NCI-H2029 treated with DMSO at 0.1 percent for 48 hours (cell line): Measurements from ENCODE around the gene ZFYVE21.

ENCODE experiments used
- DNase-seq: peaks from one replicate; lab custom pipeline; 2025; lab: John Stamatoyannopoulos, UW

The ZFYVE21 gene

GRCh38 chr14:103705504-103706284, 9.9 kb upstream of the ZFYVE21 start:
- no peak for DNase-seq

DNA sequence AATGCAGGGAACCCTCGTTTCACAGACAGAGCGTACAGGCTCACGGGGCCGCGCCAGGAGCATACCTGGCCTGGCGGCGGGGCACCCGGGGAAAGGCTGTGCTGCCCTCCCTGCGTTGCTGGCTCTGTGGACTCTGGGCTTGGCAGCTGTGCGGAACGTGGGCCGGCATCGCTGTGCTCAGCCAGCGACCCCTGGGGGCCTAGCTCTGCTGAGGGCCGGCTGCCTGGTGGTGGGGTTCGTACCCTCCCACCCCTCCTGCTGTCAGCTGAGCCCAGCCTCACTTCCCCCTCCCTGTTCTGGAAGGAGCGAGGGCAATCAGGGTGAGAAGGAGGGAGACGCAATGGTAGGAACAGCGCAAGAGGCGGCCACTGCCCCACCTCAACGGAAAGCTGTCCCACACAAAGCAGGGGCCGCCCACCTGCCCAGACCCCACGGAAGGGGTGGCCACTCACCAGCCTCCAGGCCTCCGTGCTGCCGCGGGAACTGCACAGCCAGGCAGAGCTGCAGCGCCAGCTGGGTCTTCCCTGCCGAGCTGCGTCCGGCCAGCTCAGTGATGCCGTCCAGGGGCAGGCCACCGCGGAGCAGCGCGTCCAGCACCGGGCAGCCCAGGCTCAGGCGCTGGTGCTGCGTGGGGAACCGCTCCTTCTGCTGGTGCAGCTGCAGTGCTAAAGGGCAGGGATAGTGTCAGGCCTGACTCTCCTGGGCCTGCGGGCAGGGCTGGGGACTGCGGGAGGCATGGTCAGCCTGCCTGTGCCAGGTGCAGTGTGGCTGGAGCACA, 8.9 kb upstream of the ZFYVE21 start:
- no peak for DNase-seq

GRCh38 chr14:103707329-103708263, 8.0 kb upstream of the ZFYVE21 start:
- DNase-seq, result no peak

- no peak for DNase-seq
Measured at GRCh38 chr14:103708750-103709187, 6.8 kb upstream of the ZFYVE21 start.

GRCh38 chr14:103709814-103710213, 5.8 kb upstream of the ZFYVE21 start:
- no peak for DNase-seq

DNA sequence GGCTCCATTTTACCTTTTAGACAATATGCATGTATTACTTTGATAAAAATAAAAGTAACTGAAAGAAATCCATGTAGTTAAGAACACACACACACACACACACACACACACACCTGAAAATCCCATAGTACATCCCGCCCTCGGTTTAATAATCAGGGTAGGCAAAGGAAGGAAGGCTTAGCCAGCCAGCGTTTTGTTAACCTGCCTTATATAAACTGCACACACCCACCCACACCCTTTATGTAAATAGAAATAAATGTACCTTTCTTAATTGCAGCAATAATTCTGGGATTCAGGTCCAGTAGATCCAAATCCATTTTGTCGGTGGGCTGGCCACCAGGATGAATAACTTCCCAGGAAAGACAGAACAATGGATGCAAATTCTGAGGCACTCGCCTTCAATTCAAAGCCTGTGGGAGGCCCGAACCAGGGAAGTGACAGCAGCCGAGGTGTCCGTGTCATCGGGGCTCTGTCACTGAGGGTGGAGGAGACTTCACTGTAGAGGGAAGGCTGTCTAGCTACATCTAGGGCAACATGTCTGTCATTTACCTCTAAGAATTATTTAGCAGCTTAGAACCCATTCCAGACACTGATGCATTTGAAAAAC, 4.7 kb upstream of the ZFYVE21 start:
- no peak for DNase-seq

- DNase-seq, result no peak
Measured at GRCh38 chr14:103711516-103712431, 3.8 kb upstream of the ZFYVE21 start.

GRCh38 chr14:103712633-103713247, 2.9 kb upstream of the ZFYVE21 start:
- no peak for DNase-seq

- DNase-seq, result no peak
Measured at GRCh38 chr14:103713304-103714062, 2.1 kb upstream of the ZFYVE21 start.

- DNase-seq, result no peak
Measured at GRCh38 chr14:103714063-103714724, 1.4 kb upstream of the ZFYVE21 start.

GRCh38 chr14:103716091-103716801, 636 bp downstream of the ZFYVE21 start:
- DNase-seq, result no peak

- no peak for DNase-seq
Measured at GRCh38 chr14:103716899-103717411, 1.3 kb downstream of the ZFYVE21 start.

DNA sequence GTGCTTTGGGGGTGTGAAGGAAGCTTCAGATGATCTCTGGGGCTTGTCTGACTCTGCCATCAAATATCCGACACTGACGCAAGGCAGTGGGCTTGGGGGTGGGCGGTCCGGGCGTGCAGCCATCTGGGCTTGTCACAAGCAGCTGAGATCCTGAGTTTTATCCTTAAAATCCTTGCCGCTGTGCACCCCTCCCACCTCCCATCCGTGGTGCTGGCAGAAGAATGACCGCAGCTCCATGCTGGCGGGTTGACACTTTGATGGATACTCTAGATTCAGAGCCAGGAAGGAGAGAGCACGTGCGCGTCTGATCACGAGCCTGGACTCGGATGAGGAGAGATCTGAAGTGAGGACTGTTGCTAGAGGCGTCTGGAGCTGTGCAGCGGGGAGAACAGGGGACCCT, 3.0 kb downstream of the ZFYVE21 start:
- no peak for DNase-seq

- no peak for DNase-seq
Measured at GRCh38 chr14:103719751-103720150, 4.1 kb downstream of the ZFYVE21 start.

- no peak for DNase-seq
Measured at GRCh38 chr14:103721334-103722120, 5.9 kb downstream of the ZFYVE21 start.

DNA sequence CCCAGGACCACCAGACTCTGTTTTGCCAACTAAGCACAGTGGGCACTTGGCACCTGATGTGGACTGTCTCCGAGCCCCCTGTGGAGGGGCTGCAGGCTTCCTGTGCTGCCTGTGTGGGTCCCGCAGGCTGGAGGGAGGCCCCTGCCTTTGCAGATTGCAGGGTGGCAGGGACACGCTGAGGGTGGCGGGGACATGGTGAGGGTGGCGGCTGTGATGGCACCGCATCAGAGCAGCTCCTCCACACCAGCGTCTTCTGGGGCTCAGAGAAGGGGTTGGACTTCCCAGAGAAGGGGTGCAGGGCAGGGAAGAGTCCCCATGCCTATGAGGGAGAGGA, 8.1 kb downstream of the ZFYVE21 start:
- DNase-seq, result no peak

DNA sequence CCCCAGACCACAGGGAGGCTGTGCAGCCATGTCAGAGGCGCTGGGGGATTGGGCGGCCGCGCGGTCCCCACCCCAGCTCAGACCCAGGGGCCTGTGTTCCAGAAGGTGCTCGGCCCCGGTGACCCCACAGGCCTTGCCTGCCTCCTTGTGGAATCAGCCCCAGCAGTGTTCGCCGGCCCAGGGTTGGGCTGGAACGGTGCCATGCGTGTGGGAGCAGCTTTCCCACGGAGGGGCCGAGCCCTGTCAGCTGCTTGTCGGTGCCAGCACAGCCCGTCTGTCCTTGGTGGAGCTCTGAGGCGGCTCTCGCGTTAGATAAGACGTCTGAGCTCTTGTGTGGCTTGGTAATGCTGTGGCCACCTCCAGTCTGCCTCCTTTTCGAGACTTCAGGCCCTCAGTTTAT, 8.5 kb downstream of the ZFYVE21 start:
- DNase-seq, result no peak
